NT2/D1 (cell line): Measurements from ENCODE around the gene LTBP2.

Source experiments
- YY1 ChIP-seq: IDR thresholded peaks from 2 replicates; pipeline ENCODE4 v1.6.1; 2011; ENCODE audit not compliant: insufficient read length, insufficient read depth
- ZNF274 ChIP-seq: IDR thresholded peaks from 2 replicates; pipeline ENCODE4 v1.6.1; 2011; ENCODE audit warnings: mild to moderate bottlenecking, low read depth, low read length

- TF ChIP-seq ZNF274 = no peak
- no peak for TF ChIP-seq YY1
Measured at GRCh38 chr14:74504412-74504811, 107.6 kb downstream of the LTBP2 start.
